NCI-H748 (cell line): ENCODE results near the gene NSF.
"Not testable (repeated sequence)": the region's sequence is repeated elsewhere in the genome, so short reads cannot be mapped to it uniquely, and the experiment has no call there.

Experiments
- DNase-seq: peaks from one replicate; lab custom pipeline; 2025; ENCODE audit not compliant: unreplicated experiment; lab: John Stamatoyannopoulos, UW

Gene NSF

DNA sequence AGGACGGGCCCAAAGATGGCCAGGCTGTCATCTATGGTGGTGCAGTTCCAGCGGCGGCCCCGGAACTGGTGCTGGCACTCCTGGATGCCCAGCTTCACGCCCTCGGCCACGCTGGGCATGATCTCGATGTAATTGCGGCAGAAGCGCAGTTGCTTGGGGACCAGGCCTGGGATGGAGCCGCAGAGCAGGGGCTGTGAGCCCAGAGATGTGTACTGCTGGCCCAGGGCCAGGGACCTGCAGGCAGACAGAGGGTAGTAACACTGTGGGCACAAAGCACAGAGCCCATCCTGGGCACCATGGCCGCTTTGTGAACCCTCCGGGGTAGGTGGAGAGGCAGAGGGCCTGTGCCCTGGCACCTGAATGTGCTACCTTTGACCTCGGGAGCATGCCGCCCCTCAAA is 183.2 kb downstream of the NSF start:
- DNase-seq = no peak

DNA sequence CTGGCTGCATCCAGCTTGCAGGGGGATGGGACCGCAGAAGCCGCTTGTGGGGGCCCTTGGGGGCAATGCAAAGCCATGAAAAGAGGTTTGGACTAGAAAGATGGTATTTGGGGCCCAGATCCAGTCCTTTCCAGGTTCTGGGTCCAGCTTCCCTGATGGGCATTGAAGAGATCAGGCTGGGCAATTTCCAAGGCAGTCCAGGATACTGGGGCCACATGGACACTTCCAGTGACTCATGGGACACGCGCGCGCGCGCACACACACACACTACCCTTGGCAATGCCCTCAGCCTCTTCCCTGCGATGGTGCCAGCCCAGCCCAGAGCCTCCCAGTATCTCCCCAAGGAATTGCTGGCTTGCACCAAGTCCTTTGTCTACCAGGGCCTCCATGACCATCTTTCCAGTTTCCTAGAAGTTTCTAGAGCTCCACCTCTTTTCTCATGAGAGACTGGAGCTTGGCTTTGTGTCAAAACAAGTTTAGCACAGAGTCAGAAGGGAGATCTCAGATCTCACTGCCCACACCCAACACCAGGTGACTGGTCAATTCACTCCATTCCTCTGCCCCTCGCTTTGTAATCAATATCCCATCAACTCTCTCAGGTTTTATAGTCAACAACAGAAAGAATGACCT is 183.8 kb downstream of the NSF start:
- no peak for DNase-seq

DNA sequence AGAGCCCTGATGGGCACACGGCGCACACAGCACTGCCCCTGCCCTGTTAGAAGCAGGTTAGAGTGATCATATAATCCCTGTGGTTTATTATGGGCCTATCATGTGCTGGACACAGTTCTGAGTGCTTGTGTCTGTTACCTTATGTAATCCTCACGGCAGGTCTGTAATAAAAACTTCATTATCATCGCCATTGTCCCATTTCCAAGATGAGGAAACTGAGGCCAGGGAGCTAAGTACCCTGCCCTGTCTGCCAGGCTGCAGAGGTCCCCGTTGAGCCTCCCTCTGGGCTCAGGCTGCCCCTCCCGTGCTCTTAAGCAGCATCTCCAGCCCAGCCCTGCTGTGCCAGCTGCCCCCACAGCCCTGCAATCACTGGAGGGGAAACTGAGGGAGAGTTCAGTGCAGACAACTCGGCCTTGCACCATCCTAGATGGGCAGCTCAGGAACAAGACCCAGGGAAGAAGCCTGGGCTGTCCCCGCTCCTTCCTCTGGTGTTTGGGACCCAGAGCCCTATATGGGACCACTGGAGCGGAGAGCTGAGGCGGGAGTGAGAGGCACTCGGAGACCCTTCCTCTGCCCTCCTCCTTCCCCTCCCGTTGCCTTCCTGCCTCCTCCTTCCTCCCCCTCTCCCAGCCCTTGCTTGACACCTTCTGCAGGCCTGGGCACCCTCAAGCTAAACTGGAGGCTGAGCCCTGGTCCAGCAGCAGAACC is 186.0 kb downstream of the NSF start:
- DNase-seq = no peak

DNA sequence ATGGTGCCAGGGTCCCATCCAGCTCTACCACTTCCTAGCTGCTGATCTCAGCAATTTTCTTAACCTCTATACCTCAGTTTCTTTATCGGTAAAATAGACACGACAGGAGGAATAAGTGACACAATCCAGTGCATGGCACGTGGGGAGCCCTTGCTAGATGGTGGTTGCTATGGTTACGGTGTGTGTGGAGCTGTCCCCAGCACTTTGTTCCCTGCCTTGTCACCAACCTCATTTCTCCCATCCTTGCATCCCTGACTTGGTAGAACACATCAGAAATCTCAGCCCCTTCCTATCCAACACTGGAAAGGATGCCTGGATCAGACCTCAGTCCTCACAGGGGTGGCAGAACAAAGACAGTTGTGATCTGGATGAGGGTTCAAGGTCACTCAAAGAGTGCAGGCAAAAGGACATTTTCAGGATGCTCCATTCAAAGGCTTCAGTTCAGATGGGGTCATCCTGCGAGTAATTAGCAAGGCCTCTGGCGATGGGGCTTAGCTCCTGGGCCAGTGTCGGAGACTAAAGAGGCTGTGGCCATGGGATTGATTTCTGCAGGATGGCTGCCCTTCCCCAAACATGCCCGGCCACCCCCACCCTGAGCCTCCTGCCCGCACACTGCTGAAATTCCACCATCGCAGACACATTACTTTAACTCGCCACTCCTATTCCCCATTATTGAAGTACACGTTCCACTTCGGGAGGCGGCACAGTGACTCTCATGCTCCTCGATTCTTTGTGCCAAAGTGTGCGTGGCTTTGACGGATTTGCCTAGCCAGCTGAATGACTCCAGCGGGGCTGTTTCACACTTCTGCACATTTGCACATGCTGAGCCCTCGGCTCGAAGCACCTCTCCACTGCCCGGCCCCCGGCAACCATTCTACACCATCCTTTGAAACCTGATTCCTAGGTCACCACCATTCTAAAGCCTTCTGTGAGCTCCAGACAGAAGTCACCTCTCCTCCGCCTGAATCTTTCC is 187.8 kb downstream of the NSF start:
- DNase-seq = peak; percentile 30

DNA sequence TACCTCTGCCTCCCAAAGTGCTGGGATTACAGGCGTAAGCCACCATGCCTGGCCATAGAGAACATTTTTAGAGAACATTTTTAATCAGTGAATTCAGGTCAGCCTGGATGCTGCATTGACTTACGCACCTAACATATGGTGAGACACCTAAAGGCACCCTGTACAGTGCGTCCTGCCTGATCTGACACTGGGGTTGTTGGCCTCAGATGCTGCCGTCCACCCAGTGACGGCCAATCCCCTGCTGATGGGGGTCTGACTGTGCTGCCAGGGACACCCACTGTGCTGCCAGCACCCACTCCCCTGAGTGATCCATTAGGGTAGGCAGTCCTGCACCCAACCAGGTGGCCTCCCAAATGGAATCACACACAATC is 189.5 kb downstream of the NSF start:
- DNase-seq = no peak

DNA sequence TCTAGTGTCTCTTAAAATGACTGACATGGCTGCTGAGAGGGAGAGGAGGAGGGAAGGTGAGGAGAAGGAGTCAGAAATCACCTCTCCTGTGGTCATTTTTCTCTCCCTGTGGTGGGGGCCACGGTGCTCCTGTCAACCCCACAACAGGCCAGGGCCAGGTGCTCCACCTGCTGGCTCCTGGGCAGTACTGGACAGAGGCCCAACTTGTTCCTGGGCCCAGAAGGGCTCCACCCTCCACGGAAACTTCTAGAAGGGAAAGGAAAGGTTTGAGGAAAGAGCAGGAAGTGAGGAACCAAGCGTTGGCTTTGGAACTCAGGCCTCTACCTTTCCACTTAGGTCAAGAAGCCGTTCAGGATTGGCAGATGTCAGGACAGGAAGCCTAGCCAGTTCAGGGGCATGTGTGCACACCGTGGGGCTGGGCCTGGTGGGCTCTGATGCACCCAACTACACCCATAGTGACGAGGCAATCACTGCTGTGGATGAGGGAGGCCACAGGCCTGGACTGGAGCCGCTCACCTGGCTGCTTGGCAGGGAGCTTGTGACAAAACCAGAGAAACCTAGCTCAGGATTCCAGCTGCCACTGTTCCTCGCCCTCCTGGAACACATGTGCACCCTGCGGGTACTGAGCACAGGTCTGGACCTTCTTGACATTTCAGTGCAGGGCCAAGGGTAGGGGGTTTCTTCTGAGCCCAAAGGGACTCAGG is 191.9 kb downstream of the NSF start:
- DNase-seq = no peak

DNA sequence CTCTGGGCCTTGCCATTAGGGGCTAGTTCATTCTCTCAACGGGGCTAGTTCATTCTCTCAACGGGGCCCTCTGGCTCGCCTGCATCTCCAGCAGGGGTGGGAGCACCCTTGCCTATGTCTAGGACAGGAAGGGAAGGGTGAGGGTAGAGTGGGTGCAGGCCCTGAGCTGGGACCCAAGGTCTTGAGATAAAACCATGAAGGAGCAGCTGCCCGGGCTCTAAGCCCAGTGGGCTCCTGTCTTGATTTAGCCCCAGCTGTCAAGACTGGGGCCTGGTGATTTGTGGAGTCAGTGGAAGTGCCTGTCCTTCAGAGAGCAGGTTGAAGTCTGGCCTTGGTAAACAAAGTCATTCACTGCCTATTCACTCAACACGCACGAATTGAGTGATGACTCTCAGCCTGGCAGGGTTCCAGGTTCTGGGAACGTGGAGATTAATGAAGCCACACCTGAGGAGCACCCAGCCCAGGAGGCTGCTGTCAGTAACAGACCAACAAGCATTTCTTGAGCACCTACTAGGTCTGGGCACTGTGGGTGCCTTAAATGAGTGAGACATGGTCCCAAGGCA is 192.6 kb downstream of the NSF start:
- peak; percentile 72 for DNase-seq

DNA sequence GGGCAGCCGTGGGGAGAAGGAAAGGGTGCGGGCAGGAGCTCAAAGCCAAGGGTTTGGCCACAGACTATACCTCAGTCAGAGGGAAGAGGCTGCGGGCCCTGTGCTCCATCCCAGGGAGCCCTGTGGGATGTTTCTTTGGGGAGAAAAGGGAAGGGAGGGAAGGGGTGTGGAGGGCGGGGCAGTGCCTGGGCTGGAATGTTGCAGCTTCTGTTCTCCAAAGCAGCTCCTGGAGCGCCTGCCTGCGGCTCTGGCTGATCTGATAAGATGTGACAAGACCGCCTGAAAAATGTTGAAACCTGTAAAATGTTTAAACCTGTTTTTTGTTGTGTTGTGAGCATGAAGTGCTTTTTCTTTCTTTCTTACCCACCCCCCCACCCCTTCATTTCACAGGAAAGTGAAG is 195.2 kb downstream of the NSF start:
- DNase-seq = no peak

DNA sequence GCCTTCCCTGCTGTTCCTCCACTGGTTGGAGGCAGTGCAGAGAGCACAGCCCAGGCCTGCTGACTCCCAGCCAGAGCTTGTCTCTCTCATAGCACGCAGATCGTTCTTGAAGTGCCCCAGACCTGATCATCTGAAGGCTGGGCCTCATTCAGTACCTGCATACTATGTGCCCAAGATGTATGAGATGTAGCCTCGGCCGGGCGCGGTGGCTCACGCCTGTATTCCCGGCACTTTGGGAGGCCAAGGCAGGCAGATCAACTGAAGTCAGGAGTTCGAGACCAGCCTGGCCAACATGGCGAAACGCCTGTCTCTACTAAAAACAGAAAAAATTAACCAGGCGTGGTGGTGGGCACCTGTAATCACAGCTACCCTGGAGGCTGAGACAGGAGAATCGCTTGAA is 197.0 kb downstream of the NSF start:
- DNase-seq = no peak

DNA sequence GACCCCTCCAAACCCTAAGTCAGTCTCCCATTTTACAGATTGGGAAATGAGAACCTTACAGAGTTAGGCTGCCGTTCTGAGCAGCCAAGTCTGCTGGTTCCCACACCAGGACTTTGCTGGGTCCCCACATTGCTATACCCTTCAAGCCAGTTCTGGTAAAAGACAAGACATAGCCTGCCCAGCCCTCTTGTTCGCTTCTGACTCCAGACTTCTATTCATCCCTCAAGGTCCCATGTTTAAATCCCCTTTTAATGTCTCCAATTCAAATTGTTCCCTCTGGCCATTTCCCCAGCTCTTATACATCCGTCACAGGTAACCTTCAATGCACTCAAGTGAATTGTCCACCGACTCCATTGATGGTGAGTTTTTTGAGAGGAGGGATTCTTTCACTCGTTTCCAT is 197.8 kb downstream of the NSF start:
- no peak for DNase-seq

DNA sequence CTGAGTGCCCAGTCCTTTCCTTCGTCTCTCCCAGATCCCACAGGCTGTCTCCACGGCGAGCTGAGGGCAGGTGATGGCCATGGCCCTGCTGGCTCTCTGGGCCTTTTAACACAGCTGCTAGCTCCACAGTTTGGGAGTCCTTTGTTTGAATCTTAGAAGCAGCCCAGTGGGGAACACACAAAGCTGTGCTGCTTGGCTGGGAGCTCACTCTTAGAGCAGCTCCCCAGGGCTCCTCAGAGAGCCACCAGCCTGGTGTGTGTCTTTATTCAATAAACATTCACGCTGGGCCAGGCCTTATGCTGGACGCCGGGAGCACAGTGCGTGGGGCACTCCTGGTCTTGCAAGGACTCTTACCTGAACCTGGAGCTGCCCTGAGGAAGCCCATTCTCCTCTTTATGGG is 198.3 kb downstream of the NSF start:
- DNase-seq = no peak

DNA sequence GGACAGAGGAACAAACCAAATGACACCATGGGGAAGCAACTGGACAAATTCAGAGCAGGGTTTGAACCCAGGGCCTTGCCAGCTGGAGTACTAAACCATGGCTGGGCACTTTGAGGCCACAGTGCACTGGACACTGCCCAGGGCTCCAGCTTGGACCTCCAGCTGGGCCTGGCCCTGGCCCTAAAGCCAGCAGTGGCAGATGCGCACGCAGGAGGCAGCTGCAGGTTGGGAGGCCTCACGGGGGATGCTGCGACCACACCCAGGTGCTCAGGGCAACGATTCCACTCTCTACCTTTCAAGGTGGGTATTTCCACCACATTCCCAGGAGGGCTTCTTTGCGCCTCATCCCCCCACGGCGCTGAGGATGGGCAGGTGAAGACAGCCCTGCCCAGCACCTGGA is 199.1 kb downstream of the NSF start:
- no peak for DNase-seq

DNA sequence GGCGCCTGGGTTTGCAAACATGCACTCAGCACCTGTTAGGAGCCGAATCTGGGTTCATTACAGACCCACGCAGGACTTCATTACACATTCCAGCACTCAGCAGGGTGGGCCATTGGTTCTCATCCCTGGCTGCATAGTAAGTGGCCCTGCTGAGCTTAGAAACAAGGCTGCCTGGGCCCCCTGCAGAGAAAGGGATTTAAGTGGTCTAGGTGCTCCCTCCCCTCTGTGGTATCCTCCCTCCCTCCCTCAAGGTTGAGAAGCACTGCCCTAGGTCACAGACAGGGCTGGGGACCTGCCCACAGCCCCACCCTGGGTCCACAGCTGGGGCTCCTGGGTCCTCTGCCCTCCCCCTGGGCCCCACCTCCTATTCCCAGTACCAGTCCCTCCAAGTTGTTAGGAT is 199.7 kb downstream of the NSF start:
- no peak for DNase-seq

DNA sequence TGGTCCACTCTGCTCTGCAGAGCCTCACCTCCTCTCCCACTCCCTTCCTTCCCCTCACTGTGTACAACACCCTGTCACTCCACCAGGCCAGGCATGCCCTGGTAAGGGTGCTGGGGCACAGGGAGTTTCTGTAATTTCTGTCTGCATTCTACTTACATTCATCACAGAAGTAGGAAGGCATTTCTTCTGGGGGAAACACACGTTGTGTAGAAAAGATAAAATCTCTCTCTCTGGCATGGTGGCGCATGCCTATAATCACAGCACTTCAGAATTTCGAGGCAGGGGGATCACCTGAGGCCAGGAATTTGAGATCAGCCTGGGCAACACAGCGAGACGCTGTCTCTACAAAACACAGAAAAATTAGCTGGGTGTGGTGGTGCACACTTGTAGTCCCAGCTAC is 201.1 kb downstream of the NSF start:
- no peak for DNase-seq

DNA sequence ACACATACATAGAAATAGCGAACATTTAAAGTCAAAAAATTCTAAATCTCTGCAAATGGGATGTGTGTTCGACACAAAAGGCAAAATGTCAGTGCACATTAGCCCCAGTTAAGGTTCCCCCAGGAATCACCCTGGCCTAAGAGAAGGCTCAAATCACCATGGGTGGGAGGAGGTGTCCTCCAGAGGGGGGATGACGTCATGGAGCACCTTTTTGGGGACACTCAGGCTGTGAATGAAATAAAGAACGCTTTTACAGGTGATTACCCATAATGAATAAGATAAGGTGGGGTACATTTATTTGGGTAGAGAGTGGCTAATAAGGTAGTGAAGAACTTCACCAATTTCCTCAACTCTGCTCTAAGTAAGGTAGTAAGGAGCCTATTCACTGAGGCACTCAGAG is 201.6 kb downstream of the NSF start:
- no peak for DNase-seq

DNA sequence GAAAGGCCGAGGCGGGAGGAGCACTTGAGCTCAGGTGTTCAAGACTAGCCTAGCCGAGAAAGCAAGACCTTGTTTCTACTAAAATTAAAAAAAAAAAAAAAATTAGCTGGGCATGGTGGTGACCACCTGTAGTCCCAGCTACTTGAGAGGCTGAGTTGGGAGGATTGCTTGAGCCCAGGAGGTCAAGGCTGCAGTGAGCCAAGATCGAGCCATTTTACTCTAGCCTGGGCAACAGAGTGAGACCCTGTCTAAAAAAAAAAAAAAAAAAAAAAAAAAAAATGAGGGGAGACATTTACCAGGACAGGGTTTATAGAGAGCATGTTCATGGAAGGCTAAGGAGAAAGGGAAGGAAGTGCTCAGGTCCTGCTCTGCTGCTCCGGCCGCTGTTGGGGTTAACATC is 202.6 kb downstream of the NSF start:
- DNase-seq = not testable (repeated sequence)

DNA sequence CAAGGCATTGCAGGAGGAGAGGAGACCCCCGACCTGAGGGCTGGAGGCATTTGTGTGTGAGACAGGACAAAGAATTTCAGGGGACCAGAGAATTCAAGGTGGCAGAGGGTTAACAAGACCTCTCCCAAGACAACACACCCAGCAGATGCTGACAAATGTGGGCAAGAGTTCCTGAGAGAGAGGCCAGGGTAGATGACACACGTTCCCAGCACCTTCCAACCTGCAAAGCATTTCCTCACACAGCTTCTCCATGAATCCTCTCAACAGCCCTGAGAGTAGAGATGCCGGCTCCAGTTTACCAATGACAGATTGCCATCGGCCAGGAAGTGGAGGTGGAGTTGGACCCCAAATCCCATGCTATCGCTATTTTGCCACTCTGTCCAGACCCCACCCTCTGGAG is 203.1 kb downstream of the NSF start:
- DNase-seq = no peak

DNA sequence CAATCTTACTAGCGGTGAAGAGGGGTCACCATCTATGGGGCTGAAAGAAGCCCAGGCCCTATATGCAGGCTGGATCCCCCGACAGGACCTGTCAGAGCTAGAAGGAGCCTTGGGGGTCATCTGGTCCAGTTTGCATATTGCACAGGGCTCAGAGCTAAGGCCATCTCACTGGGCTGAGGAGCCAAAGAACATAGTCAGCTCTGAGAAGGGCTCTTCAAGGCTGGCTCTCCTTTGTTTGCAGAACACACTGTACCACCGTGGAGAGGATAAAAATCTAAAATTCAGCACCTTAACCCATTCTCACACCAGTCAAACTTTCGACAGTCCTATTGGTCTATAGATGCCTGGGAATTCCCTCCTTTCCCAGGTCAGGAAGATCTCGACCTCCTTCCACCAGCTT is 203.8 kb downstream of the NSF start:
- DNase-seq = no peak

DNA sequence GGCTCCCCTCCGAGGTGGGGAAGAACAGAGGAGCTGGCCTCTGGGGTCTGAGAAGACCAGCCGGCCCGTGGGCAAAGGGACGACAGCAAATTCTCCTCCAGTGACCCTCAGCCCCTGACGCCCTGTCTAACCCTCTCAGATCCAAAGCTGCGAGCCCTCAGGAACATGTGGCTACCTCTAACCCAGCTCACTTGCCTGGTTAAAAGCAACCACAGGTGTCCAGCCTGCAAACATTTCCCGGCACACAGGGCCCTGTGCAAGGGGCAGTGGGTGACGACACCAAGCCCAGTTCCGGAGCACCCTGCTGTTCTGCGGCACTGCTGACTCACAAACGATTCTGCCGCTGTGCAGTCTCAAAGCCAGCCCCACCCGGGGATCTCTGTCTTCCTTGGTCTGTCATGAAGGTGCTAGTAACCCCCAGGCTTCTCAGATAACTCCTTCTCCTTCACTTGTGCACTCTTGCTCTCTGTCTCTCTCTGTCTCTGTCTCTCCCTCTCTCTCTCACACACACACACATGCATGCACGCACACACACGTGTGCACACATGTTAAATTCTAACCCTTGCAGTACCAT is 205.0 kb downstream of the NSF start:
- DNase-seq = no peak

DNA sequence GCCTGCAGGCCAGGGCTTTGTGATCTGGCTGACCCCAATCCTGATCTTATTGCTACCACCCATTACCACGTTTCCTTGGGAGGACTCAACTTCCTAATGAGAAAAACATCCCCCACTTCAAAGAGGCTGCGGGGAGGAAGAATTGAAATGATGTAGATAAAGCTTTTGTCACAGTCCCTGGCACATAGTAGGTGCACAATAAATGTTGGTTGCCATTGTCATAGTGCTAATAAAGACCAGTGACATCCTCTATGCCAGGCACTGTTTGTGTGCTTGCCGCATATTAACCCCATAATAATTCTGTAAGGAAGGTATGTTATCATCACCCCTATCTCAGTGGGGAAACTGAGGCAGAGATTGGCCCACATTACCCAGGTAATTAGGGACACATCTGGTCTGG is 205.6 kb downstream of the NSF start:
- no peak for DNase-seq

DNA sequence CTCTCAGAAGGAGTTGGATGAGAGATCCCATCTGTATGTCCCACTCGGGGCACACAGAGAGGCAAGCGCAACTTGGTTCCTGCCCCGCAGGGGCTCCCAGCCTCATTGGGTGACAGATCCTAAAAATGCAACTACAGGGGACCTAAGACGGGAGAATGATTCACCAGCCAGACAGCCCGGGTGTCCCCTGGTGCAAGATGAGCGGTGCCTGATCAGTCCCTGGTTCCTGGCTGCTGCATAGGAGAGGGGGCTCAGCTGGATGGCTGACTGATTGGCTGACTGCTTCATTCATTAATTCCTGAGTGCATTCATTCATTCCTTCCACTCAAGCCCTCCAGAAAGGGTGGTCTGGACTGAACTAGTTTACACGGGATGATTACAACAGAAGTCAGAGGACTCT is 206.1 kb downstream of the NSF start:
- no peak for DNase-seq
